Fibroblast of upper back skin (primary cell): ENCODE measurements around the gene ZFYVE16.
A peak's percentile ranks its signal among the peaks of the same experiment; 100 is the strongest.
"Not testable (repeated sequence)": the region's sequence is repeated elsewhere in the genome, so short reads cannot be mapped to it uniquely, and the experiment has no call there.

Experiments
- DNase-seq: peaks from one replicate; pipeline ENCODE4 v3.0.0-alpha.2; 2013

ZFYVE16 gene

GRCh38 chr5:80407735-80408483 is at the start of gene ZFYVE16:
TSS of gene ZFYVE16 (plus strand) at chr5:80408064. CDS start at chr5:80434148, 26,084 bp downstream.
- peak; percentile 96 for DNase-seq

- DNase-seq = no peak
These were observed 46.9 kb upstream of the ZFYVE16 start for GRCh38 chr5:80360914-80361444.

- no peak for DNase-seq
These were observed 43.0 kb upstream of the ZFYVE16 start for GRCh38 chr5:80364892-80365291.

- DNase-seq = no peak
These were observed 39.0 kb upstream of the ZFYVE16 start for GRCh38 chr5:80368661-80369480.

- DNase-seq = no peak
These were observed 38.3 kb upstream of the ZFYVE16 start for GRCh38 chr5:80369521-80369920.

GRCh38 chr5:80370390-80370789 is 37.5 kb upstream of the ZFYVE16 start:
- no peak for DNase-seq

- no peak for DNase-seq
These were observed 35.1 kb upstream of the ZFYVE16 start for GRCh38 chr5:80372780-80373179.

- DNase-seq = no peak
These were observed 33.7 kb upstream of the ZFYVE16 start for GRCh38 chr5:80374188-80374587.

GRCh38 chr5:80376557-80376956 is 31.3 kb upstream of the ZFYVE16 start:
- DNase-seq = no peak

GRCh38 chr5:80382488-80382887 is 25.4 kb upstream of the ZFYVE16 start:
- DNase-seq = no peak

GRCh38 chr5:80387063-80387768 is 20.6 kb upstream of the ZFYVE16 start:
- no peak for DNase-seq

- no peak for DNase-seq
These were observed 18.3 kb upstream of the ZFYVE16 start for GRCh38 chr5:80389580-80389979.

GRCh38 chr5:80390413-80390812 is 17.5 kb upstream of the ZFYVE16 start:
- DNase-seq = not testable (repeated sequence)

GRCh38 chr5:80391267-80391666 is 16.6 kb upstream of the ZFYVE16 start:
- DNase-seq = not testable (repeated sequence)

- DNase-seq = peak; percentile 54
These were observed 8.2 kb upstream of the ZFYVE16 start for GRCh38 chr5:80399526-80400239.

GRCh38 chr5:80400368-80400767 is 7.5 kb upstream of the ZFYVE16 start:
- not testable (repeated sequence) for DNase-seq

- no peak for DNase-seq
These were observed 4.1 kb upstream of the ZFYVE16 start for GRCh38 chr5:80403782-80404181.

- DNase-seq = no peak
These were observed 707 bp upstream of the ZFYVE16 start for GRCh38 chr5:80406980-80407734.

GRCh38 chr5:80408484-80409366 is 861 bp downstream of the ZFYVE16 start:
- DNase-seq = peak; percentile 46

- DNase-seq = no peak
These were observed 1.6 kb downstream of the ZFYVE16 start for GRCh38 chr5:80409367-80409966.
